Right ventricle myocardium inferior (tissue), 1 donor: Measurements from ENCODE around the gene CCNK. TPM values are rescaled to one million over a fixed set of nuclear protein-coding genes. Genes with fewer than 3 reads are reported as not detected.

Source experiments
- ATAC-seq: fragments of 200-7000 bp; cut with Tn5 transposase; one replicate; pipeline ENCODE4 v1.9.1; 2020; ENCODE audit warnings: mild to moderate bottlenecking, moderate library complexity
- DNase-seq: peaks from one replicate; pipeline ENCODE4 v3.0.0; 2021; ENCODE audit errors: missing footprints
- intact Hi-C: fragments of 100-400 bp; cut with DNase I; formaldehyde crosslinking; loops from one replicate; pipeline ENCODE4 v1.11.0; 2022
- total RNA-seq: library from RNA; stranded (reverse); fragmentation: NEBNext Ultra II Directional; extraction: Animal tissue kit (Norgen Biotek cat#: 25700); gene quantifications from one replicate; pipeline ENCODE4 v1.2.1, GENCODE V29; 2021
- donor health status: DM: no; HTN: yes; CAD: no; lungs with severe emphysema.

The CCNK gene
- total RNA-seq, 1 donor from 2014 or later = 29.2 TPM

DNA sequence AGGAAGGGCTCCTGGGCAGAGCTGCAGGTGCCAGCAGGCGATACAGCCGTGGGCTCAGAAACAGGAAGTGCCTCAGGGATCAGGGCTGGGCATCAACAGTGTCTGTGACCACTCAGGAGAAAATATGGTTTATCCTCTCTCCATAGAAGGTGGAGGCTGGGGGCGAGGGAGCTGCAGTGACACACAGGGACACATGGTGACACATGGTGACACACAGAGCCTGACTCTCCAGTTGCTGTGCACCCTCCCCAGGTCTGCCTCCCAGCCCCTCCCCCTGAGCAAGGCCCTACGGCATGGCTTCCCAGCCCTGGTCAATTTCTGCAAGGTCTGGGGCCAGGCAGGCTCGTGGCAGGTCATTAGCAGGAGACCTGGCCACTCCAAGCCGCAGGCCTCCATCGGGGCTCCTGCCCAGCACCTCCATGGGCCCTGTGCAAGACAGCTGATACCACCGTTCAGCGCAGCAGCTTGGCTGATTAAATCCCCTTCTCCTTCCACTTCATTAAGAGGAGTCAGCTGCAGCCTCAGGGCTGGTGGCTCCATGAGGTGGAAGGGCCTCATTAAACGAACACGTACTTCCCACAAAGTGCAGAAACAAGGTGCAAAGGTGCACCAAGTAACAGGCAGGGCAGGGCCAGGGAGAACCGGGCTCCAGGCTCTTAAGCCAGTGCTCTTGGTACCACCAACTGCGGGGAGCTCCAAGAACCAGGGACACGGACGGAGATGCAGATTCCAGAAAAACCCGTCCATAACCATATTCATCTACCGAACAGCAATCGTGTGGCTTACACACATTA, 60.7 kb downstream of the CCNK start:
- ATAC-seq = no peak
- intact Hi-C loops = no loop called here
- no peak for DNase-seq

DNA sequence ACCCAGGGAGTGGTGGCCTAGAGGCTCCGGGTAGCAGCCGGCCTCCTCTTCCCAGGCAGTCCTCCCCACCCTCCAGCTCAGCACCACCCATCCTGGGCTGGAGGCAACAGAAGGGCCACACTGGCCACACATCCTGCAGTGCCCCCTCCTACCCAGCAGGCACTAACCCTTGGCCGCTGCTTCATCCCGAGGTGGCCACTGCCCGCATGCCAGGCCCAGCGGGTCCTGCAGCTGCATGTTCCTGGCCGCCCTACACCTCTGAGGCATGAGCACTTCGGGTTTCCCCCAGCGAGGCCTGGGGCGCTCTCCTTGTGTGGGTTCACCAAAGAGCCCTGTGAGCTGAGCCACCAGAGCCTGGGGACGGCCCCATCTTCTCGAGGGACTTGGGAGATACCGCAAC, 61.4 kb downstream of the CCNK start:
- DNase-seq (no peak), ATAC-seq (no peak)
- intact Hi-C loops = no loop called here

- DNase-seq = no peak
- intact Hi-C loops = no loop called here
- no peak for ATAC-seq
Observed at GRCh38 chr14:99543370-99543769, 62.2 kb downstream of the CCNK start.

DNA sequence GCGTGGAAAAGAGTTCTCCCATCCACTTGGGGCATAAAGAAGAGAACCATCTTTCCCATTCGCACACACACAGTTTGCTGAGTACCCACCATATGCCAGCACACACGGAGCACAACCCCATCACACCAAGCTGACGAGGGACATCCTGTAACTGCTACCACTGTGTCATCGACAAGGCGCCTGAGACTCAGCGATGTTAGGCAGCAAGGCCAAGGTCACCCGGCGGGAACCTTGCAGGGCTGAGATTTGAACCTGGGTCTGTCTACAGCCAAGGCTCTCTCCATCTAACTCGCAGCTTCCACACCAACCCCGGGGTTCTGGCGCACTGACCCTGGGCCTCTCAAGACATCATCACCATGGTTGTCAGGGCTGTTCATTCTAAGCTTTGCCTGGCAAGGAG, 62.8 kb downstream of the CCNK start:
- intact Hi-C loops = no loop called here
- DNase-seq = no peak
- ATAC-seq = no peak

DNA sequence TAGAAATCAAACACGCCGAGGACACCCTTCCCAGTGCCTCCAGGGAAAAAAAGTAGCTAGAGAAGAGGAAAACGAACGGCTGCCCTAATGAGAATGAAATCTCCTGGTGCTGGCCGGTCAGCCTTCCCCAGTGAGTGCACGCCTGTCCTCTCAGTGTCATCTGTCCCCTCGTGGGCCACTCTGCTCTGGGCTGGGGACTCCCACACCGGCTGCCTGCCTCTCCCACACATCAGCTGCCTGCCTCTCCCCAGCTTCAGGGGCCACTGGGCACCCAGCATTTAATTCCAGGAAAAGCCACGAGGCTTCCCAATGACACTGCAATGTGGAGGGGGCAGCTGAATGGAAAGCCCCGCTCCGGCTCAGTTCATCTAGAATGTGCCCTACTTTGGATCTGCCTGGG, 63.8 kb downstream of the CCNK start:
- intact Hi-C loops = no loop called here
- no peak for DNase-seq
- ATAC-seq = no peak

DNA sequence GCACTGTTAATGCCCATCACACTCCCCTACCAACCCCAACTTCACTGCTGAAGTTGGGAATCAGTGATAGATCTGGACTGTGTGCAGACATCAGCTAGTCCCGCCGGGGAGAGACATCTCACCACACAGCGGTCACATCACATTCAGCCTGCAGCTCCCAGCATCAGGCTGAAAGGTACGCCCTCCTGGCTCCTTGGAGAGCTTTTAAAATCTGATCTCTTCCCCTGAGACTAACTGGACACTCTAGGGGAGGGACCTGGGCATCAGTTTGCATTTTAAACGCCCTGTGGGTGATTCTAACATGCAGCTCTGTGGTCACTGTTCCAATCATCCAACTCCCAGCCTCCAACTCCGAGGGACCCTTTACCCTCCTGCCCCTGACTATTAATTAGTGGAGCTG, 64.4 kb downstream of the CCNK start:
- intact Hi-C loops = no loop called here
- no peak for ATAC-seq

GRCh38 chr14:99546234-99546879, 65.1 kb downstream of the CCNK start:
- intact Hi-C loops = no loop called here
- no peak for ATAC-seq
- DNase-seq = no peak

More for the DNA sequence above, 64.4 kb downstream of the CCNK start:
- DNase-seq = no peak

- DNase-seq = no peak
- intact Hi-C loops = no loop called here
- no peak for ATAC-seq
Observed at GRCh38 chr14:99548255-99548654, 67.0 kb downstream of the CCNK start.

DNA sequence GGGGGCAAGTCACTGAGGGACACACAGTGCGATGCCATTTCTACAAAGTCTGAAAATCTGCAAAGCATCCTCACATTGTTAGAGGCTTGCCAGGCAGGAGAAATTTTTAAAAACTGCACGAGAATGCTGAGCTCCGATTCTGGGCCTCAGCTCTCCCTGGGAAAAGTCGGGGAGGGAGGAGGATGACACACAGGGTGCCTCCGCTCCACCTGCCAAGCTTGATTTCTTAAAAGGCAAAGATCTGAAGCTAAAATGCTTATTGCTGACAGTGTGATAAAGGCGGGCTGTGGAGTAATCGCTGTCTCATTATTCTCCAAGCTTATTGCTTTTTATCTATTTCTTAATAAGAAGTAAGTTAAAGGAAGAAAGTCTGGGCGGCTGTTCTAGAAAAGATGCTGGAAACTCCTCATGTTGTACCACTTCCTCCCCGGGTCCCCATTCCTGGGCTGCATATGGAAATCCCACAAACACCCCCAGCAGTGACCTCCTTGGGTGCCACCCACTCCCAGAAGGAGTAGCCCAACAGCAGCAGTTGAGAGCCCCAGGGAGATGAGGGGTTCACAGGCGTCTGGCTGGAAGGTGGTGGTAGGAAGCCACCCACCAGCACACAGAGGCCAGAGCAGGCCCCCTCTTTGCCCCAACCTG, 67.8 kb downstream of the CCNK start:
- ATAC-seq (no peak), DNase-seq (no peak)
- intact Hi-C loops = no loop called here

DNA sequence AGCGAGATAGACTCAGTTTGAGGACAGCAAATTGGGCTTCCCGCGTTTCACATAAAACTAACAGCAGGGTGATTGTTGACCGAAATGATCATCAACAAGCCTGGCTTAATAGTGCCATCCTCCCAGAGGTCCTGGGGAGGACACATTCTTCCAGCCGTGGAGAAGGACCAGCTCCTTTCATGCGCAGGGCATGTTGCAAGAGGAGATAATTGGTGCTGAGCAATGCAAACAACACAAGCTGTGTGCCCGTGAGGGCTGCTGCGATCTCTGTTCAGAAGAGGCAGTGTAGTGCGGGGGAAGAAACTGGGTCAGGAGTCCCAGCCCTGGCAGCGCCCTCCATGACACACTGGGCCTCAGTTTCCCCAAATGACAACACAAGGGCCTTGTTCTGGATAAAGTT, 68.5 kb downstream of the CCNK start:
- DNase-seq (no peak), ATAC-seq (no peak)
- intact Hi-C loops = no loop called here

DNA sequence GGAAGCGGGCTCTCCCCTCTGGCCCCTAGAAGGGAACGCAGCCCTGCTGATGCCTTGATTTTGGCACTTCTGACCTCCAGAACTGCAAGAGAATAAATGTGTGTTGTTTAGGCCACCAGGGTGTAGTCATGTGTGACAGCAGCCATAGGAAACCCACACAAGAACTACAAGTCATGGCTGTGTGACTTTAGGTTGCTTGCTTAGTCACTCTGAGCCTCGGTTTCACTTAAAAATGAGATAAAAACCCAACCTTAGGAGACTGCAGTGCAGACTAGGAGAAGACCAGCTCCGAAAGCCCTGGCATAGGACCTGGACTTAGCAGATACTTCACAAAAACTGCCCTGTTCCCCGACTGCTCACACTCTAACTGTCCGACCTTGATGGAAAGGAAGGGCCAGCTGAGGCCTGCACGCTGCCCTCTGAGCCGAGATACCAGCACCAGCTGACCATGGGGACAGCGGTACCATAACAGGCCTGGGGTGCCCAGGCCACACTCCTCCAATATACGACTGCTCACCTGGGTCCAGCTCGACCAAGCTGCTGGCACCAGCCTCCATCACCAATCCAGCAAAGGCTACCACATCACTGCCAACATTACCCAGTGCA, 69.3 kb downstream of the CCNK start:
- ATAC-seq (no peak), DNase-seq (no peak)
- intact Hi-C loops = no loop called here

DNA sequence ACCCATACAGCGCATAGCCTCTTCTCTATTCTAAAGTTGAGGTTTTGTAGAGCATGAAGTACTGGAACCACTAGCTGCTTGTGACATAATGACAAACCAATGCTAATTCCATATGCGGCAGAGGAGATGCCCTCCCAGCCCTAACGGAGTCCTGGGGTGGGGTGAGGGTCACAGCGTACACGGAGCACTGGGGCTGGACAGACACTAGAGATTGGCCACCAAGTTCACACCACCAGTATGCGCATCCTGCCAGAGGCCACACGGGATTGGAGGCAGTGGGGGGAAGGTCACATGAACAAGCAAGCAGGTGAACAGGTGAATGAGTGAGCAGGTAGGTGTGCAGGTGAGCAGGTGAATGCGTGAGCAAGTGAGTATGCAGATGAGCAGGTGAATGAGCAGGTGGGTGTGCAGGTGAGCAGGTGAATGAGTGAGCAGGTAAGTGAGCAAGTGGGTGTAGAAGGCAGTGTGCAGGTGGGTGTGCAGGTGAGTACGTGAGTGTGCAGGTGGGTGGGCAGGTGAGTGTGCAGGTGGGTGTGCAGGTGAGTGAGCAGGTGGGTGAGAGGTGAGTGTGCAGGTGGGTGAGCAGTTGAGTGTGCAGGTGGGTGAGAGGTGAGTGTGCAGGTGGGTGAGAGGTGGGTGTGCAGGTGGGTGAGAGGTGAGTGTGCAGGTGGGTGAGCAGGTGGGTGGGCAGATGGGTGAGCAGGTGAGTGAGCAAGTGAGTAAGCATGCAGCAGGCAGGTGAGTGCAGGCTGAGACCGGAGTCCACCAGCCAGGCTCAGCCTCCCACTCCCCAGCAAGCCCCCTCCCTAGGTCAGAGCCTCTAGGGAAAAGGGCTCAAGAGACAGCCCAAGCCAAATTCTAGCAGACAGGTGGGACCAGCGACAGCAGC, 70.1 kb downstream of the CCNK start:
- DNase-seq = no peak
- intact Hi-C loops = no loop called here
- ATAC-seq = no peak

DNA sequence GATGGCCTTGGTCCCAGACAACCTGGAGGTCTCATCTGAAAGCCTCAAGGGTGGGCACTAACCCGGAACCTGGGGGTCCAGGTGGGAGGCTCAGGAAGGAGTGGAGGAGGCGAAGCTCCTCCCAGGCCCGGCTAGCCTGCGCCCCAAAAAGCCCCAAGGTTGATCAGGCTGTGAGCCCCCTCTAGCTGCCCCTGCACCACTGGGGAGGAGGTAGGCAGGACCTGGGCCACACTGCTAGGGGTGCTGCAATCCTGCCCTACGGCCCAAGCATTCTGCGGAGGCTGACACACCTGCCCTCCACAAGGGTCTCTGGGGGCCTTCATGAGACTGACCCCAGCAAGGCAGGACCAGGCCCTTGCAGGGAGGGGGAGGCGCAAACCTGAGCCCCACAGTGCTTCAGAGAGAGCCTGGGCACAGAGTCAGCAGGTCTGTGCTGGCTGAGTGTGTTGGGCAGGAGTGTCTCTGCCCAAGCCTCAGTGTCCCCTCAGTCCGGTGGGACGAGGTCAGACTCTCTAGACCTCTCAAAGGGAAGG, 70.9 kb downstream of the CCNK start:
- ATAC-seq (peak; percentile 1), DNase-seq (no peak)
- intact Hi-C loops = no loop called here

- peak; percentile 56 for ATAC-seq
- no peak for DNase-seq
Observed at GRCh38 chr14:99552572-99553216, 71.5 kb downstream of the CCNK start.

DNA sequence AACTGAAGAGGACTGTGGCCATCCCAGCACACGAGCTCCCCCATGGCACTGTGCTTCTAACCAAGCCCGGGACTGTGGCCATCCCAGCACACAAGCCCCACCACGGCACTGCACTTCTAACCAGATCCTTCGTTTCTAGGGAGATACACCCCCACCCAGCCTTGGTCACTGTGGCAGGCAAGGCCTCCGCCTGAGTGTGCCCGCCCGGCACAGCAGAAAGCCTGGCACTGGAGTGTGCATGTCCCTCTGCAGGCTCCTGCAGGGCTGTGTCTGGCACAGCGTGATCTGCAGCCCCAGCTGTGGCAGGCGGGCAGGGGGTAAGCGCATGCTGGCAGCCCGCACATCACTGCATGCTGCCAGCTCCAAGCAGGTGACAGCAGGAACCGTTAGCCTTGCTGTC, 73.0 kb downstream of the CCNK start:
- DNase-seq (no peak), ATAC-seq (peak; percentile 79)
- intact Hi-C loops = loop anchor here (2.0 kb wide), 1 partner anchor 21 kb away; no protein-coding TSS in a partner anchor

More at GRCh38 chr14:99552572-99553216, 71.5 kb downstream of the CCNK start:
- intact Hi-C loops = no loop called here

GRCh38 chr14:99554757-99555531, 73.7 kb downstream of the CCNK start:
- intact Hi-C loops = loop anchor here (2.0 kb wide), 1 partner anchor 20 kb away; no protein-coding TSS in a partner anchor
- DNase-seq = no peak
- peak; percentile 72 for ATAC-seq

DNA sequence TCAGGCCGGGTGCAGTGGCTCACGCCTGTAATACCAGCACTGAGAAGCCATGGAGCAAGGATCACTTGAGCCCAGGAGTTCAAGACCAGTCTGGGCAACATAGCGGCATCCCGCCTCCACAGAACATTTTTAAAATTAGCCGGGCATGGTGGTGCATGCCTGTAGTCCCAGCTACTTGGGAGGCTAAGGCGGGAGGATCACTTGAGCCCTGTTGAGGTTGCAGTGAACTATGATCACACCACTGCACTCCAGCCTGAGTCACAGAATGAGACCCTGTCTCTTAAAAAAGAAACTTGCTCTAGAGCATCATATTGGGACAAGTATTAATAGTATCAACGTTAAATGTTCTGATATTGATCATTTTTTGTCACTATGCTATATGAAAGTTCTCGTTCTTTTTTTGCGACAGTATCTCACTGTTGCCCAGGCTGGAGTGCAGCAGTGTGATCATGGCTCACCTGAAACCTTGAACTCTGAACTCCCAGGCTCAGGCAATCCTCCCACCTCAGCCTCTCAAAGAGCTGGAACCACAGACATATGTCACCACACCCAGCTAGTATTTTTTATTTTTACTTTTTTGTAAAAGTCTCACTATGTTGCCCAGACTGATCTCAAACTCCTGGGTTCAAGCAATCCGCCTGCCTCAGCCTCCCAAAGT, 75.1 kb downstream of the CCNK start:
- DNase-seq (no peak), ATAC-seq (no peak)
- intact Hi-C loops = no loop called here
